Measurements from ENCODE around the gene LEP. TPM values are rescaled to one million over a fixed set of nuclear protein-coding genes. Genes with fewer than 3 reads are reported as not detected.
A peak's percentile ranks its signal among the peaks of the same experiment; 100 is the strongest.

The LEP gene
- total RNA-seq, result under 1 TPM; 0.06 to 0.10 TPM
- under 1 TPM in 1 of 2 donors, not detected in 1; 0.15 TPM for polyA plus RNA-seq (ENCODE audit: insufficient read length in 2 of 2)
- long read RNA-seq, donor 1, partial matches to known transcripts, result 26 of 26 reads
- long read RNA-seq, donor 1, other reads (novel, unspliced or antisense), result 0 of 26 reads
- long read RNA-seq, donor 2, result 0 reads
- long read RNA-seq, donor 3, result 0 reads
- long read RNA-seq, donor 4, result 0 reads

- Histone ChIP-seq H3K27me3 (ENCODE audit: control insufficient read depth, insufficient read depth, low read length) (peaks cover 22% of the 10 kb centered on the region), H3K4me1 (ENCODE audit: control insufficient read depth, insufficient read depth, low read length) (peaks cover 9% of the 10 kb centered on the region), H3K9me3 (ENCODE audit: control insufficient read depth, insufficient read depth, low read length) (no peaks in the 10 kb centered on the region), H3K36me3 (ENCODE audit: control insufficient read depth, insufficient read depth, low read length) (no peaks in the 10 kb centered on the region), H3K4me3 (ENCODE audit: low read depth, low read length) (no peak within 1 kb of the TSS), H3K27ac (ENCODE audit: low read depth, low read length) (no peak within 1 kb of the TSS)
- DNase-seq (ENCODE audit: low read depth in 4 of 6, low spot score in 6 of 6), result no peak
- WGBS (ENCODE audit: insufficient coverage), result 13% methylated on average over 67 of the region's 67 CpGs
Measured at GRCh38 chr7:128240696-128241386, at the start of gene LEP. TSS of gene LEP (plus strand) at chr7:128241278. CDS start at chr7:128252019, 10,741 bp downstream.

DNA sequence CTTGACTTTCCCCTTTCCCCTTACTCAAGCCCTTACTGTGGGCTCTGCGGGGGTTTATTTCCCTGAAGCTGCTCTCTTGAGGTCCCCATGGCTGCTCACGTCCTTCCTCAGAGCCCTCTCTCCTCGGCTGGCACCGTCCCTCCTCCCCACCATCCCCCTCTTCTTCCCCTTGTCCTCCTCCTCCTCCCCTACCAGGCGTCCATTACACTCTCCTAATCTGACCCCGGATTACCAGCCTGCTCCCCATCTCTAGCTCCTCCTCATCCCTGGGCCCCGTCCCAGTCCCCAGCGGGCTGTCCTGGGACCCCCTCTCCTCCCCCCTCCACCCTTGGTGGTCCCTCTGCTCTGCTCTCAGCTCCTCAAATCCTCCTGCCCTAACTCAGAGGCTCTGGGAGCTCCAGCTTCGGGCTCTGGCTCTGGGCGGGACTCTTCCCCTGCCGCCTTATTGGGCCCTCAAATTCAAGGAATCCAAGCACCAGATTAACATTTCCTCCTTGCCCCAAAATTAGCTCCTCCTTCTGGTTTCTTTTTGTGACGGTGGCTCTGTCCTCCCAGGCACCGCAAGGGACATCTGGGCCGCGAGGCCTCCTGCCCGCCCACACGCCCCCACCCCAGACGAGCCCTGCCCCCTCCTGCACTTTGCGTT lies 48.5 kb upstream of the LEP start:
- no peaks in the 10 kb centered on the region for H3K4me1 ChIP-seq (ENCODE audit: control insufficient read depth, insufficient read depth, low read length)
- DNase-seq (ENCODE audit: low read depth in 4 of 6, low spot score in 6 of 6), result no peak
- no peak overlapping the region for H3K27ac ChIP-seq (ENCODE audit: low read depth, low read length)
- 40% methylated on average over 13 of the region's 19 CpGs for WGBS (ENCODE audit: insufficient coverage)
- H3K27me3 ChIP-seq (ENCODE audit: control insufficient read depth, insufficient read depth, low read length), result no peaks in the 10 kb centered on the region
- no peaks in the 10 kb centered on the region for H3K36me3 ChIP-seq (ENCODE audit: control insufficient read depth, insufficient read depth, low read length)
- H3K9me3 ChIP-seq (ENCODE audit: control insufficient read depth, insufficient read depth, low read length), result peaks cover 10% of the 10 kb centered on the region
- H3K4me3 ChIP-seq (ENCODE audit: low read depth, low read length), result no peak overlapping the region

GRCh38 chr7:128194533-128195282 lies 46.4 kb upstream of the LEP start:
- no peak for DNase-seq (ENCODE audit: low read depth in 4 of 6, low spot score in 6 of 6)
- Histone ChIP-seq H3K27me3 (ENCODE audit: control insufficient read depth, insufficient read depth, low read length) (no peaks in the 10 kb centered on the region), H3K27ac (ENCODE audit: low read depth, low read length) (no peak overlapping the region), H3K4me1 (ENCODE audit: control insufficient read depth, insufficient read depth, low read length) (no peaks in the 10 kb centered on the region), H3K36me3 (ENCODE audit: control insufficient read depth, insufficient read depth, low read length) (no peaks in the 10 kb centered on the region), H3K9me3 (ENCODE audit: control insufficient read depth, insufficient read depth, low read length) (peaks cover 10% of the 10 kb centered on the region), H3K4me3 (ENCODE audit: low read depth, low read length) (no peak overlapping the region)
- WGBS (ENCODE audit: insufficient coverage), result 80% methylated on average over 3 of the region's 3 CpGs

DNA sequence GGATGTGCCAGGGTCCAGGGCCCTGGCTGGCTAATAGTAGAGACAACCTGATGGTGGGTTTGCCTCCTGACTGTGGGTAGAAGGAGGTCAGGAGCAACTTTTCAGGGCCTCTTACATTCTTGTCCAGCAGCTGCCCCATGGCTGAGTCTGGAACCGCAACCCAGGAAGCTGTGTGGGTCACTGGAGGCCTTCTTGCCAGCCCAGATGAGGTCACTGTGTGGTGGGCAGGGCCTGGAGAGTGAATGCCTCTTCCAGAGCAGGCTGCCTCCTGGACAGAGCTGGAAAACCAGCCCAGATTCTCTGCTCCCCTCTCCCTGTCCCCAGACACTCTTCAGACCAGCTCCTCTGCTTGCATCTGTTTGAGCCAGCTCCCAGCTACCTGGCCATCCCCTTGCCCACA lies 43.5 kb upstream of the LEP start:
- H3K4me1 ChIP-seq (ENCODE audit: control insufficient read depth, insufficient read depth, low read length), result peaks cover 19% of the 10 kb centered on the region
- peaks cover 26% of the 10 kb centered on the region for H3K27me3 ChIP-seq (ENCODE audit: control insufficient read depth, insufficient read depth, low read length)
- peaks cover 10% of the 10 kb centered on the region for H3K9me3 ChIP-seq (ENCODE audit: control insufficient read depth, insufficient read depth, low read length)
- H3K4me3 ChIP-seq (ENCODE audit: low read depth, low read length), result no peak overlapping the region
- WGBS (ENCODE audit: insufficient coverage), result 100% methylated on average over 1 of the region's 1 CpG
- DNase-seq (ENCODE audit: low read depth in 4 of 6, low spot score in 6 of 6), result no peak
- H3K27ac ChIP-seq (ENCODE audit: low read depth, low read length), result no peak overlapping the region
- no peaks in the 10 kb centered on the region for H3K36me3 ChIP-seq (ENCODE audit: control insufficient read depth, insufficient read depth, low read length)

- H3K9me3 ChIP-seq (ENCODE audit: control insufficient read depth, insufficient read depth, low read length), result peaks cover 10% of the 10 kb centered on the region
- DNase-seq (ENCODE audit: low read depth in 4 of 6, low spot score in 6 of 6), result no peak
- peaks cover 30% of the 10 kb centered on the region for H3K27me3 ChIP-seq (ENCODE audit: control insufficient read depth, insufficient read depth, low read length)
- no peak overlapping the region for H3K4me3 ChIP-seq (ENCODE audit: low read depth, low read length)
- no peak overlapping the region for H3K27ac ChIP-seq (ENCODE audit: low read depth, low read length)
- no peaks in the 10 kb centered on the region for H3K36me3 ChIP-seq (ENCODE audit: control insufficient read depth, insufficient read depth, low read length)
- peaks cover 24% of the 10 kb centered on the region for H3K4me1 ChIP-seq (ENCODE audit: control insufficient read depth, insufficient read depth, low read length)
- WGBS (ENCODE audit: insufficient coverage), result 94% methylated on average over 3 of the region's 4 CpGs
Measured at GRCh38 chr7:128197989-128198580, 43.0 kb upstream of the LEP start.

DNA sequence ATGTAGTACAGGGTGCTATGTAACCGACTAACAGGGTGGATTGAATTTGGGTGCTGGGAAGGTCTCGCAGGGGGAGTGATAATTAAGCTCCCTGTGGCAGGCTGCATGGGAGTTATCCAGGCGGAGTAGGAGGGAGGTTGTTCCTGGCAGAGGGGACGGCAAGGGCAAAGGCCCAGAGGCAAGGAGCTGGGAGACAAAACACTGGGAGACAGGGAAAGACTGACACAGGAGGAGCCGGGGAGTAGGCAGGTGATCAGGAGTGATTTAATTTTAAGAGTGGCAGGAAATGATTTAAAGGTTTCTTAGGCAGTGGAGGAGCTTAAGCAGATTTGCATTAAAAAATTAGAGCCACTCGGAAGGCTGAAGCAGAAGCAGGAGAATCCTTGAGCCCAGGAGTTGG lies 40.7 kb upstream of the LEP start:
- Histone ChIP-seq H3K36me3 (ENCODE audit: control insufficient read depth, insufficient read depth, low read length) (no peaks in the 10 kb centered on the region), H3K9me3 (ENCODE audit: control insufficient read depth, insufficient read depth, low read length) (no peaks in the 10 kb centered on the region), H3K4me3 (ENCODE audit: low read depth, low read length) (no peak overlapping the region), H3K27ac (ENCODE audit: low read depth, low read length) (no peak overlapping the region), H3K4me1 (ENCODE audit: control insufficient read depth, insufficient read depth, low read length) (peaks cover 28% of the 10 kb centered on the region), H3K27me3 (ENCODE audit: control insufficient read depth, insufficient read depth, low read length) (peaks cover 32% of the 10 kb centered on the region)
- WGBS (ENCODE audit: insufficient coverage), result 85% methylated on average over 6 of the region's 6 CpGs
- no peak for DNase-seq (ENCODE audit: low read depth in 4 of 6, low spot score in 6 of 6)

- H3K4me3 ChIP-seq (ENCODE audit: low read depth, low read length), result peak overlapping the region; percentile 9
- peaks cover 4% of the 10 kb centered on the region for H3K36me3 ChIP-seq (ENCODE audit: control insufficient read depth, insufficient read depth, low read length)
- H3K27me3 ChIP-seq (ENCODE audit: control insufficient read depth, insufficient read depth, low read length), result peaks cover 32% of the 10 kb centered on the region
- WGBS (ENCODE audit: insufficient coverage), result 4% methylated on average over 37 of the region's 37 CpGs
- no peak overlapping the region for H3K27ac ChIP-seq (ENCODE audit: low read depth, low read length)
- DNase-seq (ENCODE audit: low read depth in 4 of 6, low spot score in 6 of 6), result peak in 1 of 6 donors; percentile 43
- H3K4me1 ChIP-seq (ENCODE audit: control insufficient read depth, insufficient read depth, low read length), result peaks cover 28% of the 10 kb centered on the region
- H3K9me3 ChIP-seq (ENCODE audit: control insufficient read depth, insufficient read depth, low read length), result no peaks in the 10 kb centered on the region
Measured at GRCh38 chr7:128201067-128201689, 39.9 kb upstream of the LEP start.

- no peak overlapping the region for H3K27ac ChIP-seq (ENCODE audit: low read depth, low read length)
- no peak overlapping the region for H3K4me3 ChIP-seq (ENCODE audit: low read depth, low read length)
- WGBS (ENCODE audit: insufficient coverage), result 37% methylated on average over 17 of the region's 17 CpGs
- peaks cover 32% of the 10 kb centered on the region for H3K27me3 ChIP-seq (ENCODE audit: control insufficient read depth, insufficient read depth, low read length)
- H3K9me3 ChIP-seq (ENCODE audit: control insufficient read depth, insufficient read depth, low read length), result no peaks in the 10 kb centered on the region
- peaks cover 9% of the 10 kb centered on the region for H3K36me3 ChIP-seq (ENCODE audit: control insufficient read depth, insufficient read depth, low read length)
- H3K4me1 ChIP-seq (ENCODE audit: control insufficient read depth, insufficient read depth, low read length), result peaks cover 28% of the 10 kb centered on the region
- DNase-seq (ENCODE audit: low read depth in 4 of 6, low spot score in 6 of 6), result no peak
Measured at GRCh38 chr7:128201690-128202085, 39.4 kb upstream of the LEP start.
